ENCODE measurements around the gene POLA2. TPM values are rescaled to one million over a fixed set of nuclear protein-coding genes. Genes with fewer than 3 reads are reported as not detected.
"Not testable (repeated sequence)": the region's sequence is repeated elsewhere in the genome, so short reads cannot be mapped to it uniquely, and the experiment has no call there.

The POLA2 gene
- total RNA-seq, 1 experiment from 2014 or later = 54.6 TPM

DNA sequence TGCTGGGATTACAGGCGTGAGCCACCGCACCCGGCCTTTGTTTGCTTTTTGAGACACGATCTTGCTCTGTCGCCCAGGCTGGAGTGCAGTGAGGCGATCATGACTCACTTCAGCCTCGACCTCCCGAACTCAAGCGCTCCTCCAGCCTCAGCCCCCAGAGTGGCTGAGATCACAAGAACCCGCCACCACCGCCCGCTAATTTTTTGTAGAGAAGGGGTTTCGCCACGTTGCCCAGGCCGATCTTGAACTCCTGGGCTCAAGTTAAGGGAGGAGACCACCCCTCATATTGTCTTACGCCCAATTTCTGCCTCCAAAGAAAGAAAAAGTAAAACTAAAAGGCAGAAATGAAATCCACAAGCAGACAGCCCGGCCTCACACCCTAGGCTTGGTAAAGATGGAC, 1.5 kb upstream of the POLA2 start:
- Histone ChIP-seq H3K27me3 (no peaks in the 10 kb centered on the region), H3K4me3 (no peak overlapping the region), H3K9me3 (replicated peaks) (no peaks in the 10 kb centered on the region), H3K27ac (no peak overlapping the region), H3K4me1 (peaks cover 3% of the 10 kb centered on the region; the same call in 1 of the 2 replicates), H3K36me3 (peaks cover 4% of the 10 kb centered on the region)
- DNase-seq = no peak

DNA sequence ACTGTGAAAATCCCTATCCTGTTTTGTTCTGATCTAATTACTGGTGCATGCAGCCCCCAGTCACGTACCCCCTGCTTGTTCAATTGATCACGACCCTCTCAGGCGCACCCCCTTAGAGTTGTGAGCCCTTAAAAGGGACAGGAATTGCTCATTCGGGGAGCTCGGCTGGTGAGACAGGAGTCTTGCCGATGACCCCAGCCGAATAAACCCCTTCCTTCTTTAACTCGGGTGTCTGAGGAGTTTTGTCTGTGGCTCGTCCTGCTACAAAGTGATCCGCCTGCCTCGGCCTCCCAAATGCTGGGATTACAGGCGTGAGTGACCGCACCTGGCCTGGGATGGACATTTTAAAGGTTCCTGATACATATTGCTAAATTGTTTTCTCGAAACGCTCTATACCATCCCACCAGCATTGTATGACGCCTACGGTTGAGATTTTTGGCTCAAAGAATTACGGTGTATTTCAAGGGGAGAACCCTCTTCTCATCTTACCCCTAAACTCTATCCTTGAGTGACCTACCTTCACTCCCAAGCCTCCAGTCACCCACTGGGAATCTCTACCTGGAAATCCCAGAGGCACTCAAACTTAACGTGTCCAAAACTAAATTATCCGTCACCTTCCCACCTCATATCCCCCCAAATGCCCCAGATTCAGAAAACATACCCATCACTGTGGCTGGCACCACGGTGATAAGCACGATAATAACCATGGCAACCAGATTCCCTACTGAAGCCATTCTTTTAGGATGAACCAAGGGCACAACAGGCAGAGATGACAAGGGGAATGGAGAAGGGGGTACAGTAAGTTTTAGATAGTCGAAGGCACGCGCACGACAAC, 789 bp upstream of the POLA2 start:
- Histone ChIP-seq H3K36me3 (peaks cover 4% of the 10 kb centered on the region), H3K4me1 (peaks cover 3% of the 10 kb centered on the region; the same call in 1 of the 2 replicates), H3K27ac (peak overlapping the region; percentile 94), H3K27me3 (no peaks in the 10 kb centered on the region), H3K9me3 (replicated peaks) (no peaks in the 10 kb centered on the region), H3K4me3 (peak overlapping the region; percentile 92)
- no peak for DNase-seq

DNA sequence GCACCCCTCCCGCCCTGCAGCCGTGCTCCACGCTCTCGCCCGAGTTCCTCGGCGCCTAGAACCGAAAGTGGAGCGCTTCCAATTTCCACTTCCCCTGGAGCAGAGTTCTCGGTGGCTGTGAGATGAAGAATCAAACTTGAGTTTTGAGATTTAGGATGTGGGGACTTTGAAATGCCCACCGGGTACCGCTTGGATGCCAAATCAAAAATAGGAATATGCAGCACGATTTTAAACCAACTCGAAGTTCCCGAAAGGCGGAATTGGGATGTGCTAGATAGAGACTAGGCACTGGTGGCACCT, 569 bp downstream of the POLA2 start:
- H3K9me3 ChIP-seq (replicated peaks) = no peaks in the 10 kb centered on the region
- peak overlapping the region; percentile 94 for H3K27ac ChIP-seq
- DNase-seq = no peak
- no peaks in the 10 kb centered on the region for H3K27me3 ChIP-seq
- H3K4me3 ChIP-seq = peak overlapping the region; percentile 92
- peaks cover 3% of the 10 kb centered on the region; the same call in 1 of the 2 replicates for H3K4me1 ChIP-seq
- H3K36me3 ChIP-seq = peaks cover 8% of the 10 kb centered on the region

DNA sequence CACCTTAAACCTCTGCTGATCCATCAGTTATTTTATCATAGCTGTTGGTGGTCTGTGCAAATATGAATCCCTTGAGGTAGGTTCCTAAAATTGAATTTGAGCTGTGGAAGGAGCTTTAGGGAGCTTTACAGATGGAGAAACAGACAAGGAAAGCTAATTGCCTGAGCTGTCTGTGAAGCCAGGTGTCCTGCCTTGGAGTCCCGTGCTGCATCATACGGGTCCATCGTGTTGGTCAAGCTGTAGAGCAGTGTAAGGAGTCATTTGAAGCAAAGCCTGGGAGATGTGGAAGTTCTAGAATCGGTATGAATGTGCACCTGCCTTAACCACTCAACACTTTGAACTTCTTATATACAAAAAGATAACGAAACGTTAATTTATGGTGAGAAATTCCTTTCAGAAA, 1.0 kb downstream of the POLA2 start:
- H3K27ac ChIP-seq = peak overlapping the region; percentile 94
- peak overlapping the region; percentile 92 for H3K4me3 ChIP-seq

DNA sequence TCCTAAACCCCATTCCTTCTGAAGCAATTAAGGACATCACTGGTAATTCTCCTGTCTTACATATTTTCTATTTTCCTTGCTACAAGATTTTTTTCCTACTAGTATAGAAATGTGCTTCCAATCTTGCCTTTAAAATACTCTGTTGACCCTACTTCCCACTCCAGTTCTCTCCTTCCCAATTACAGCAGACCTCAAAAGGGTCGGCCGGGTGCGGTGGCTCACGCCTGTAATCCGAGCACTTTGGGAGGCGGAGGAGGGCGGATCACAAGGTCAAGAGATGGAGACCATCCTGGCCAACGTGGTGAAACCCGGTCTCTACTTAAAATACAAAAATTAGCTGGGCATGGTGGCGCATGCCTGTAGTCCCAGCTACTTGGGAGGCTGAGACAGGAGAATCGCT, 3.0 kb downstream of the POLA2 start:
- H3K36me3 ChIP-seq = peaks cover 20% of the 10 kb centered on the region
- DNase-seq = not testable (repeated sequence)

More for the DNA sequence above, 1.0 kb downstream of the POLA2 start:
- peak in 1 of 2 experiments; percentile 19 for DNase-seq
- no peaks in the 10 kb centered on the region for H3K9me3 ChIP-seq (replicated peaks)
- H3K4me1 ChIP-seq = peaks cover 3% of the 10 kb centered on the region; the same call in 1 of the 2 replicates
- H3K36me3 ChIP-seq = peaks cover 10% of the 10 kb centered on the region
- H3K27me3 ChIP-seq = no peaks in the 10 kb centered on the region

GRCh38 chr11:65266210-65266609, 4.4 kb downstream of the POLA2 start:
- Histone ChIP-seq H3K4me3 (no peak overlapping the region), H3K27me3 (no peaks in the 10 kb centered on the region), H3K4me1 (peaks cover 2% of the 10 kb centered on the region; the same call in 1 of the 2 replicates), H3K27ac (no peak overlapping the region), H3K9me3 (replicated peaks) (no peaks in the 10 kb centered on the region), H3K36me3 (peaks cover 27% of the 10 kb centered on the region)
- no peak for DNase-seq

More for the DNA sequence above, 3.0 kb downstream of the POLA2 start:
- H3K4me3 ChIP-seq; H3K27me3 ChIP-seq; H3K9me3 ChIP-seq (replicated peaks); H3K4me1 ChIP-seq; H3K27ac ChIP-seq: not testable (repeated sequence)

DNA sequence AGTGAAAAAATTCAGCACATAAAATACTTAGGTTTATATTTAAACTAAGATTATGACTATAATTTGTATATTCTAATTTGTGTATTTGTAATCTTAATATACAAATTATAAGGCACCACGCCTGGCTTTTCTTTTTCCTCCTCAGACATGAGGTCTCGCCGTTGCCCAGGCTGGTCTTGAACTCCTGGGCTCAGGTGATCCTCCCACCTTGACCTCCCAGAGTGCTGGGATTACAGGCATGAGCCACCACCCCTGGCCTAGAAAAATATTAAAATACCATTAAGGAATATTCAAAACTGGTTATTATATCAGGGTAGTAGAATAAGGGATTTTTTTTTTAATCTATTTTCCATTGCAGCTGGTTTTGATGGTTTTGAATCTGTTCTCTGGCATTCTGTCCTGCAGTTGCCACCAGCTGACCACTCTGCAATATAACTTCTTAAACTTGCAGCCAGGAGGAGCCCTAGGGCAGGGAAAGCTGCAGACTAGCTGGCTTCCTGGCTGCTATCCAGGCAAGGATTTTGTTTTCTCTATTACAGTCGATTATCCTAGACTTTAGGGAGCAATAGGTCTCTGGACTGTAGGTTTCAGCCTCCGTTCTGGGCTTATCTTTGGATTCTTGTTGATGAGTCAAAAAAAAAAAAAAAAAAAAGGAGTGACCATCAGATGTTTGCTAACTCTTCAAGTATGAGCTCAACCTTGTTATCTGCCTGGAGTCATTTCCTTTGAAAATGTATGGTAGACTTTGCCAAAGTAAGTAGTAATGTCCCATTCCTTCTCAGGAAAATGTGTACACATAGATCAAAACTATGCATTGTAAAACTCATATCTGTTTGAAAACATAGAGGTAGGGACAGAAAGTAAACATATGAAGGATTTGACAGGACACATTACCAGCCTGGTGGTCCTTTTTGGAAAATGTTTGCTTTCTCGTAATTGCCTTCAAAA, 13.2 kb downstream of the POLA2 start:
- Histone ChIP-seq H3K4me1 (peaks cover 19% of the 10 kb centered on the region), H3K27ac (no peak overlapping the region), H3K36me3 (peaks cover 27% of the 10 kb centered on the region), H3K4me3 (no peak overlapping the region), H3K9me3 (replicated peaks) (no peaks in the 10 kb centered on the region), H3K27me3 (no peaks in the 10 kb centered on the region)
- DNase-seq = peak; percentile 79 to 89

DNA sequence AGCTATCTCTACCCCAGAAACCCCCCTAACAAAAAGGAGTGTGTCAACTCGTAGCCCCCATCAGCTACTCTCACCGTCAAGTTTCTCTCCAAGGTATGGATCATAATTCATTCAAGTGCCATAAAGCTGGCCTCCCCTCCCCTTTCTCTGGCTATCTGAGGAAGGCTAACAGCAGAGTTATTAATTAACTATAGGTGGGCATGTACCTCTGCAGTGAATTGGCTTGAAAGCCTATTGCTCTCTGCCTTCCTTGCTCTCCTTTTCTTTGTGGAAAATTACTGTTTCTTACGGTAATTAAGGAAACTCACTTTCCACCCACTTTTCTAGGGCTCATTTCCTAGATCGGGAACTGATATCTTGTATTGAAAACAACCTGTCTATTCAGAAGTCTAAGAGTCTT, 14.1 kb downstream of the POLA2 start:
- Histone ChIP-seq H3K27me3 (no peaks in the 10 kb centered on the region), H3K36me3 (peaks cover 28% of the 10 kb centered on the region), H3K27ac (no peak overlapping the region), H3K9me3 (replicated peaks) (no peaks in the 10 kb centered on the region), H3K4me3 (no peak overlapping the region), H3K4me1 (peaks cover 26% of the 10 kb centered on the region)
- no peak for DNase-seq

DNA sequence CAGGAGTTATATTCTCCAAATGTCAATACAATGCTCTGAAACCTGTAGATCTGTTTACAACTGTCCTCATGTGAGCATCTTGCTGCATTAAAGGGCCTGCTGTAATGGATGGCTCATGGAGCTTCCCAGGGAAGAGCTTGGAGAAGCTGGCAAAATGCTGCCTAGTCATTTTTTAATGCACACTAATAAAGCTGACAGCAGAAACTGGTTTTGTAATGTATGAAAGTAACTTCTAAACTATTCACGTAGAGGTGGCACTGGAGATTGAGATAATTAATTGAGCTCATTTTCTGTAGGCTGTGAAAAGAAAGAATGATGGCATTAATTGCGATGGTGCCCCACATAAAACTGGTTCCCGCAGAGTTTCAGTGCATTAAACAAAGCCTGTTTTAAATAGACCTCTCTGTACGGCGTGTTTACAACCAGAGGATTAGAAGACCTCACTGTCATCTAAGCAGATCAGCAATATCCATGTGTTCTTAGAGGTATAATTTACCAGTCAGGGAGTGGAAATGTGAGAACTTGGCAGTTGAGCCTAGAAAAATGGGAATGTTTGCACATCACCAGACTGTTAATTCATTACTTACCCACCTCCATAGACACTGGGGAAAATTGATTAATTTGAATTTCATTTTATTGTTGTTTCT, 16.0 kb downstream of the POLA2 start:
- no peaks in the 10 kb centered on the region for H3K27me3 ChIP-seq
- no peaks in the 10 kb centered on the region for H3K9me3 ChIP-seq (replicated peaks)
- H3K36me3 ChIP-seq = peaks cover 41% of the 10 kb centered on the region
- peaks cover 26% of the 10 kb centered on the region for H3K4me1 ChIP-seq
- no peak overlapping the region for H3K4me3 ChIP-seq
- H3K27ac ChIP-seq = no peak overlapping the region
- DNase-seq = no peak

DNA sequence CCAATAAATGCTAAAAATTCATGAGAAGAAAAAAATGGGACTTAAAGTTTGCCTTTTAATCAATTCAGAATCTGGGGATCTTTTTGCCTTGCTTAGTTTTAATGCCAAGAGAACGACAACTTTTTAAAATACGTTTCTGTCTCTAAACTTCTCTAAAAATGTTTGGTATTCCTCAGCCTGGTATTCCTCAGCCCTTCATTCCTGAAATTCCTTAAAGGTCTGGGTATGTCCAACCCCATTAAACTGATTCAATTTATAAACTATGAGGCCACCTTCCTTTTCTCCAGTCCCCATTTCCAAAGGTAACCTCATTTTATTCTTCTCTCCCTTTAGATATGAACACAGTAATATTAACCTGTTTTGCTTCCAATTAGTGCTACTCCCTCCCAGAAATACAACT, 16.6 kb downstream of the POLA2 start:
- Histone ChIP-seq H3K4me1 (peaks cover 26% of the 10 kb centered on the region), H3K4me3 (no peak overlapping the region), H3K27ac (no peak overlapping the region), H3K27me3 (no peaks in the 10 kb centered on the region), H3K36me3 (peaks cover 46% of the 10 kb centered on the region), H3K9me3 (replicated peaks) (no peaks in the 10 kb centered on the region)
- DNase-seq = no peak

- H3K27me3 ChIP-seq = no peaks in the 10 kb centered on the region
Measured at GRCh38 chr11:65279279-65279678, 17.5 kb downstream of the POLA2 start.

GRCh38 chr11:65279741-65280440, 18.1 kb downstream of the POLA2 start:
- no peaks in the 10 kb centered on the region for H3K27me3 ChIP-seq
- H3K9me3 ChIP-seq (replicated peaks) = no peaks in the 10 kb centered on the region
- H3K36me3 ChIP-seq = peaks cover 53% of the 10 kb centered on the region
- H3K4me1 ChIP-seq = peaks cover 26% of the 10 kb centered on the region
- DNase-seq = peak; percentile 39 to 41
- H3K27ac ChIP-seq = no peak overlapping the region
- no peak overlapping the region for H3K4me3 ChIP-seq

More at GRCh38 chr11:65279279-65279678, 17.5 kb downstream of the POLA2 start:
- Histone ChIP-seq H3K9me3 (replicated peaks) (no peaks in the 10 kb centered on the region), H3K4me3 (no peak overlapping the region), H3K36me3 (peaks cover 49% of the 10 kb centered on the region), H3K27ac (no peak overlapping the region), H3K4me1 (peaks cover 26% of the 10 kb centered on the region)
- no peak for DNase-seq

DNA sequence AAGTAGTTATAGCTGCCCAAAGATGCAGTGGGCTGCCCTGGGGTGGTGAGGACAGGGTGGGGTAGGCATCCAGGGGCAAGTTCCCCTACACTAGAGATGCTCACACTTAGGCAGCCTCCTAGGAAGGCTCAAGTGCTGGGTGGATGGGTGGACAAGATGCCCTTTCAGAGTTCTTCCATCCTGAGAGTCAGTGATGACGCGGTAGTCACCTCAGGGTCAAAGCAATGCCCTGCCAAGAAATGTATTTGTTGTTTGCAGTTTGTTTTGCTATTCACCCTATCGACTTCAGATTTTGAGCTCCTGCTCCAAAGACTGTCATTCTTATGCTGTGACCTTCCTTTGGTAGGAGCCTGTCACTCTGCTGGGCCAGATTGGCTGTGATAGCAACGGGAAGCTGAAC, 18.9 kb downstream of the POLA2 start:
- Histone ChIP-seq H3K27ac (no peak overlapping the region), H3K4me3 (no peak overlapping the region), H3K9me3 (replicated peaks) (no peaks in the 10 kb centered on the region), H3K36me3 (peaks cover 58% of the 10 kb centered on the region), H3K4me1 (peaks cover 26% of the 10 kb centered on the region), H3K27me3 (no peaks in the 10 kb centered on the region)
- DNase-seq = no peak

DNA sequence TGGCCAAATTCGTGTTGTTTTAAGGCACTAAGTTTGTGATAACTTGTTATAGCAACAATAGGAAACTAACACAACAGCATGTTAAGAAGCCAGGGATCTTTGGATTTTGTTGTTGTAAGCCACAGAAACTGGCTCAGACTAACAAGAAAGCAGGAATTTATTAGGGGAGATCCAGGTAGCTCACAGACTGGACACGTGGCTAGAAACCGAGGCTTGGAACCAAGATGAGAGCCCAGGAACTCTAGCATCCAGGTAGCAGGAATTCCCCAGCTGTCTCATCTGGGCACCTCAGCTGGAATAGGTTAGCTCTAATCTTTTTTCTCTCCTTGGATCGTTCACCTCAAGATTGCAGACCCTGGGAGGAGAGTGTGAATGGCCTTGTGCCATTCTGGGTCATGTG, 24.9 kb downstream of the POLA2 start:
- Histone ChIP-seq H3K27ac (no peak overlapping the region), H3K4me1 (peaks cover 34% of the 10 kb centered on the region), H3K36me3 (peaks cover 69% of the 10 kb centered on the region)

More for the DNA sequence above, 24.9 kb downstream of the POLA2 start:
- no peaks in the 10 kb centered on the region for H3K9me3 ChIP-seq (replicated peaks)
- H3K27me3 ChIP-seq = no peaks in the 10 kb centered on the region
- DNase-seq = no peak
- H3K4me3 ChIP-seq = no peak overlapping the region

All from SJCRH30 (cell line).